ENCODE results near the gene FRMPD4.

The FRMPD4 gene

GRCh38 chrX:12245650-12246645 lies 107.7 kb downstream of the FRMPD4 start:
- H3K4me3 ChIP-seq (ENCODE audit: low read depth, low read length) = no peak overlapping the region
- TF ChIP-seq, protein P1, sequence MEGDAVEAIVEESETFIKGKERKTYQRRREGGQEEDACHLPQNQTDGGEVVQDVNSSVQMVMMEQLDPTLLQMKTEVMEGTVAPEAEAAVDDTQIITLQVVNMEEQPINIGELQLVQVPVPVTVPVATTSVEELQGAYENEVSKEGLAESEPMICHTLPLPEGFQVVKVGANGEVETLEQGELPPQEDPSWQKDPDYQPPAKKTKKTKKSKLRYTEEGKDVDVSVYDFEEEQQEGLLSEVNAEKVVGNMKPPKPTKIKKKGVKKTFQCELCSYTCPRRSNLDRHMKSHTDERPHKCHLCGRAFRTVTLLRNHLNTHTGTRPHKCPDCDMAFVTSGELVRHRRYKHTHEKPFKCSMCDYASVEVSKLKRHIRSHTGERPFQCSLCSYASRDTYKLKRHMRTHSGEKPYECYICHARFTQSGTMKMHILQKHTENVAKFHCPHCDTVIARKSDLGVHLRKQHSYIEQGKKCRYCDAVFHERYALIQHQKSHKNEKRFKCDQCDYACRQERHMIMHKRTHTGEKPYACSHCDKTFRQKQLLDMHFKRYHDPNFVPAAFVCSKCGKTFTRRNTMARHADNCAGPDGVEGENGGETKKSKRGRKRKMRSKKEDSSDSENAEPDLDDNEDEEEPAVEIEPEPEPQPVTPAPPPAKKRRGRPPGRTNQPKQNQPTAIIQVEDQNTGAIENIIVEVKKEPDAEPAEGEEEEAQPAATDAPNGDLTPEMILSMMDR (IDR thresholded peaks at IDR 0.05; ENCODE audit: borderline replicate concordance, insufficient read depth, low read depth, low read length) = no peak

- TF ChIP-seq, protein P1 (IDR thresholded peaks at IDR 0.05; ENCODE audit: borderline replicate concordance, insufficient read depth, low read depth, low read length) = no peak
- no peak overlapping the region for H3K4me3 ChIP-seq (ENCODE audit: low read depth, low read length)
Observed at GRCh38 chrX:12249997-12250396, 111.7 kb downstream of the FRMPD4 start.

GRCh38 chrX:12263211-12263610 lies 124.9 kb downstream of the FRMPD4 start:
- TF ChIP-seq, protein P1 (IDR thresholded peaks at IDR 0.05; ENCODE audit: borderline replicate concordance, insufficient read depth, low read depth, low read length) = no peak
- no peak overlapping the region for H3K4me3 ChIP-seq (ENCODE audit: low read depth, low read length)

DNA sequence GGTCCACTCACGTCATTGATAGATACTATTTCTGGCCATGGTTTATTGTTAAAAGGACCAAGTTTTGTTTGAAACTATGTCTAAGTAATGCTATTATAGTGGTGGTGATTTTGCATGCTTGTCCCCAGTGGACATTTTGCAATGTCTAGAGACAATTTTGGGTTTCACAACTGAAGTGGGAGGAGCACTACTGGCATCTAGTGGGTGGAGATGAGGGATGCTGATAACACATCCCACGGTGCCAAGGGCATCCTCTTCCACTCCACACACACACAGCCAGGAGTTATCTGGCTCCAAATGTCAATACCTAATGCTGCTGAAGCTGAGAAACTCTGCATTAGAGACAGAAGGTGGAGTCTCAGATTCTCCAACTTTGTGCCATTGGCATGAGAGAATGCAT lies 131.2 kb downstream of the FRMPD4 start:
- TF ChIP-seq, protein P1 (IDR thresholded peaks at IDR 0.05; ENCODE audit: borderline replicate concordance, insufficient read depth, low read depth, low read length) = no peak
- H3K4me3 ChIP-seq (ENCODE audit: low read depth, low read length) = no peak overlapping the region

DNA sequence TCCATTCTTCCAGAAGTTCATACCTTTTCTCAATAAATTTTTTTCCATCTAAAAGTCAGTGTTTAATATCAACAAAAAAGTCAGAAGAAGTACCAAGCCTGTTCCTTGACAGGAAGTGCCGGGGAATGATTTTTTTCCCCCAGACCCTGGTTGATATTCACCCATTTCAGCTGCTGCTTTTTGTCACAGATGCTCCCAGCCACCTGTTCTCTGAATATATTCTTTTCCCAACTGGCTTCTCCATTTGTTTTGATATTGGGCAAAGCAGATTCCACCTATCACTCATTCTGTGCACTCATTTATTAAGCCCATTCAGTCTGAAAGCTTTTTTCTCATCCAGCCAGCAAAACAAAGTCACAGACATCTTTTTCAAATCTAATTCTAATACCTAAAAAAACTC lies 139.9 kb downstream of the FRMPD4 start:
- TF ChIP-seq, protein P1 (IDR thresholded peaks at IDR 0.05; ENCODE audit: borderline replicate concordance, insufficient read depth, low read depth, low read length) = no peak
- no peak overlapping the region for H3K4me3 ChIP-seq (ENCODE audit: low read depth, low read length)

- TF ChIP-seq, protein P1 (IDR thresholded peaks at IDR 0.05; ENCODE audit: borderline replicate concordance, insufficient read depth, low read depth, low read length) = no peak
- H3K4me3 ChIP-seq (ENCODE audit: low read depth, low read length) = no peak overlapping the region
Observed at GRCh38 chrX:12282991-12283390, 144.7 kb downstream of the FRMPD4 start.

Data from GM12875 (cell line).